Stimulated activated CD8-positive, alpha-beta memory T cell treated with anti-CD3 and anti-CD28 coated beads, Interleukin-15, amount 100 ng/mL, for 4 hours (primary cell): Measurements from ENCODE around the gene PSMC2.
"Not testable (repeated sequence)": the region's sequence is repeated elsewhere in the genome, so short reads cannot be mapped to it uniquely, and the experiment has no call there.

Experiments
- DNase-seq, 2 donors: peaks; one replicate each; pipeline ENCODE4 v3.0.0-alpha.2; 2020; ENCODE audit warnings: low read depth in 2 of 2

PSMC2 gene

DNA sequence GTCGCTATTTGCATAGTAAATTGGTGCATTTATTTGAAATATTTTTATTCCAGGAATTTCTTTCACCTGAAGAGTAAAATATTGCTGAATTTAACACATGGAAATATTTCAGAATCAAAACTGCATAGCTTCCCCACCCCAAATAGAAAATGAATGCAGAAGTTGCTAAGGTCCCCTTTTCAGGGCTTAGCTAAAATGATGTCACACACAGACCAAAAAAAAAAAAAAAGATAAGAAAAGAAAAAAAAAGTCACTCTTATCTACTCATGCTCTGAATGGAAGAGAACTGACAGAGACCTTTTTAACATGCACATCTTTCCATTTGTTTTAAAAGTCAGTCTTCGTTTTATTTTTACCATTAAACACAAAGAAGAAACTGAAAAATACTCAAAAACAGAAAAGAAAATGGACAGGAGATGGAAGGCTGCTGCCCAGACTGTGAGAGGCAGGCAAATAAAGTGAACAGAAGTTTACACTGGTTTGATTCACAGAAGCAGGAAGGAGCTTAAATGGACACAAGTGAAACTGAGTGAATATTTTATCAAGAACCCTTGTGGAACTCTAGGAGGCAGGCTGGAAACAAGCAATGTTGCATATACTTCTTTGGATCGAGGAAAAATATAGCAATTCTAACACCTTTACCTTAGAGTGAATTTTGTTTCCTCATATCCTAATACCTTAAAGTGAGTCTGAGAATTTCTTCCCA, 32.0 kb downstream of the PSMC2 start:
- DNase-seq: no peak

DNA sequence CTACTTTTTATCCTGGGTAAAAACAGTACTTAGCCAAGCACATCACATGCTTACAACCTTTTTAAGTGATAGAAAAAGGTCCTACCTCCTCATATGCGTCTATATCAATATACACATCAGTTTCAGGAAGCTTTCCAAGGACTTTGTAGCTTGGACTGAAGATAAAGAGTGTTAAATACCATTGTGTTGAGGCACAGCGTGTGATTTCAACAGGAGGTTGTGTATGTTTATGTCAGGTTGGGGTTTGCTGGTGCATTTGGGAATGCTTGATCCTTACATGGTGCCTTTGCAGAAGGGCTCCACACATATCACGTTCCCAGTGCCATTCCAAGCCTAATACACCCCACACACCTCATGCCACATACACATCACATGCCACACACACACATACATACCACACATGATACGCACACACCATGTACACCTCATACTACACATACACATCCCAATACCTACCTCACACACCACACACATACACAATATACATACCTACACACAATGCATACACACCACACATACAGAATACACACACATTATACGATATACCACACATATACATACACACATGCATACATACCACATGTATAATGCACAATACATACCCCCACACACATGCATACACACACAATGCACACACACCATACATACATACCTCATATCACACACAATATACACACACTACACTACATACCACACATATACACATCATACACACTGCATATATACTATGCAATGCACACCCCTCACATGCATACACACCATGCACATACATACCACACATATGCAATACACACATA, 33.1 kb downstream of the PSMC2 start:
- DNase-seq: no peak

DNA sequence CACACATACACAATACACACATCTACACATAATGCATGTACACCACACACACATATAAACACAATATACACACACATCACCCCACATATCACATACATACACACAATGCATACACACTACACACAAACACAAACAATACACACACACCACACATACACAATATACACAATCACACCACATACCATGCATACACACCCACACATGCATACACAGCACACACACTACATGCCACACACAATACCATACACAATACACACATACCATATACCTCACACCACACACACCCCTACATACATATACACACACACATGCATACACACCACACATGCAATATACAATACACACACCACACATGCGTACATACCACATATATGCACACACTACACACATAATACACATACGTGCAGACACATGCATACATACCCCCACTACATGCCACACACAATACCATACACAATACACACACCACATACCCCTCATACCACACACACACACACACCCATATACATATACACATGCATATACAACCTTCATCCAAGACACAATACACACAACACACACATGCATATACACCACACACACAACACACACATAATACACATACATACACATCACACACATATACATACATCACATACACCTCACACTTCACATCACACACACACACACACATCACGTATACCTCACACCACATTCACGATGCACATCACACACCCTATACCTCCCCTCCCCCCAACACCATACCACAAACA, 34.0 kb downstream of the PSMC2 start:
- DNase-seq: no peak

DNA sequence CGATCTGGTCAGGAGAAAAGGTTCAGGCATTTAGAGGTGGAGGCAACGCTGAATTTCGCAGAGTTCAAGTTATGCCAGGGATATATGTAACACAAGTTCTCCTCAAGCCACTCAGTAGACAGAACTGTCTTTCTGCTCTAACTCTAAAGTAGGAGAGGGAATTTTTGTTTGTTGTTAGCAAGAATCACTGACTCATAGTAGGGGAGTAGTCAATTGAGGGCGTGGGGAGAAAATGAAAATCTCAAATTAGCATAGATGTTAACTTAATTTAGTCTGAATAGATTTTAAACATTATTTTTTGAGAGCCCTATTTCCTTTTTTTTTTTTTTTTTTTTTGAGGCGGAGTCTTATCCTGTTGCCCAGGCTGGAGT, 34.6 kb downstream of the PSMC2 start:
- DNase-seq: no peak

DNA sequence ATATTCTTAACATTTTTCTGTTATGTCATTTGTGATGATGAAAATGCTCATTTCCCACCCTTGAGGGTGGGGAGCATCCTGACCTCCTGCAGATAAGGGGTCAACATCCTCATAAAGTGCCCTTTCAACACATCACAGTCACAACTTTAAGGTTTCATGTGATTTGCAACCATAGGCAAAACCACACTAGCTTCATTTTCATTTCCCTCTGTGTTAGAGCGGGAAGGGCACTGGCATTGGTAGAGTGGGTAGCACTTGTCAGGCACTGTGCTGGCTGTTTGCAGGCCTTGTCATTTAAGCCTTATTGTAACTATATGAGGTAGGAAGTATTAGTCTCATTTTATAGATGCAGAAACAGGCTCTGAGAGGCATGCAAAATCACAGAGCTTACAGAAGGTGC, 39.8 kb downstream of the PSMC2 start:
- no peak for DNase-seq

DNA sequence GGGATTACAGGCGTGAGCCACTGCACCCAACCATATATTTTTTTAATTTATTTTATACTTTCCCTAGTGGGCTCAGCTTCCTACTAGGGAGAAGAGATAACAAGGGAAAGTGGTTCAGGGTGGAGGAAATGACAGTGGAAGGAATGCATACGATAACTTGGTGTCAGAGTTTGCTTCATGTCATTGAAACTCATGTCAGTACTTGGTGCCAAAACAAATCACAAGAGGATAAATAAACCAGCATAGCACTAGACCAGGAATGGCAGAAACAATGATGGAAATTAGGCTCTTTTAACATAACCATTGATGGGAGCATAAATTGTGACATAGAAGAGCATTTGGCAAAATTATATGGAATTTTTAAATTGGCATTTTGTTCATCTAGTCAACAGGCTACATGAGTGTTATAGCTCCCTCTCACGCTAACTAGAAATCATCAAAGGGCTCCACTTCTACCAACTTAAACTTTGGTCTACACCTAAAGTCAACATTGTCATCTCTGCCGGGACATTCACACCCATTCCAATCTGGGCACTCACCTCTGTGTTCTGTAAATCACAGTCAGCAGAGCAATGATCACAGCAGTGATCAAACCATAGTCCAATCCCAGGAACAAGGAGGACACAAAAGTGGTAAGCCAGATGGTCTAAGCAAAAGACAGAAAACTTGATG, 41.2 kb downstream of the PSMC2 start:
- no peak for DNase-seq

DNA sequence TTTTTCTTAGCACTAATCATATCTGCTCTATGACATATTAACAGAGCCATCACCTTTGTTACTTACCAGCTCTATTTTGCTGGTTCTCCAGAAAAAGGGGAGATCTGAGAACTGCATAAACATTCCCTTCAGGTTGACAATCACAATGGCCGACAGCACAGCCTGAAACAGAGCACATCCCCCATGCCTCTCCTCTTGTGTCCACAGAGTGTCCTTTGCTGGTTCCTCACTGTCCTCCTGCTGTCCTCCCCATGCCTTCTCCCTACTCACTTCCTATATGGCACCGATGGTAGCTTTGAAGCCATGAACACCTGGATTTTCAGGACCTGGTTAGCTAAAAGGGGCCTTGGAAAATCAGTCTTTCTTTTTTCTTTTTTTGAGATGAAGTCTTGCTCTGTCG, 41.8 kb downstream of the PSMC2 start:
- DNase-seq: no peak

DNA sequence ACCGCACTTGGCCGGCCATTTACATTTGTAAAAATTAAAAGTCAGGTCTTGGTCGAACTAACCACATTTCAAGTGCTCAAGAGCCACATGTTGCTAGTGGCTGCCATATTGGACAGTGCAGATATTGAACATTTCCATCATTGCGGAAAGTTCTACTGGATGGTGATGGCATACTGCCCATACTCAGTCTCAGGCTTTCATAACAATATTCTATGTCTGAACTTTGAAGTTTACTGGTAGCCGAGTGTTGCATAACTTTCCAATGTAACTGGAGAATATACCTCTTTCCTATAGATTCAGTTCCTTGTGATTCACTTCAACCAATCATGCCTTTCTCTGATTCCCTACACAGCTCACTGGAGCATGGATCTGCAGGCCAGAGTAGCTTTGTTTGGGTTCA, 43.7 kb downstream of the PSMC2 start:
- no peak for DNase-seq

DNA sequence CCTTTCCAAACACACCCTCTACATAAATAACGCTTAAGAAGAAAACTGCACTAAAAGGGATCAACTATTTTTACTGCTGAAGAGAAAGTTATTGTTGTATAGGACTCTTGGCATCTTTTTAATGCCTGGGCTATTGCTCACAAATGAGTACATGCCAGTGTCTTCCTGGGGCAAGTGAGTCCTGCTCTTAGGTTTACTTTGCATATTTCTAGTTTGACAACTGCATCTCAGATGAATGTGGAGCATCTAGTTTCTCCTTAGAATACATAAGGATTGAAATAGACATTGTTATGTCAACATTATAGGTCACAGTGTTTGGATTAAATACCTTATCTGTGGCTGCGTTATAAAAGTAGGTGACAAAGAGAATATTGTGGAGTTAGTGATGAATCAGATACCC, 44.5 kb downstream of the PSMC2 start:
- DNase-seq: no peak

DNA sequence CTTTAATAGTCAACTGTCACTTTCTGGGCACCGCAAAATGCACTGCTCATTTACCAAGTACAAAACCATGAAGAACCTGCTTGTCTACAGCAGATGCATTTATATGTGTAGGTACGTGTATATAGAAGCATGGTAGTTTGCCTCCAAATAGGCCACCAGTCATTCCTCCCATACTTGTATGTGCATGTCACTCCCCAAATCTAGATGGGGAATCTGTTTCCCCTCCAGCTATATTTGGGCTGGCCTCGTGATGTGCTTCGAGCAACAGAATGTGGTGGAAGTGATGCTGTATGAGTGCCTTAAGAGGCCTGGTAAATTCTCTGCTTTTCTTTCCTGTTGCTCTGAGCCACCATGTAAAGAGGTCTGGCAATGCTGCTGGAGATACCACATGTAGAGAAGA, 47.1 kb downstream of the PSMC2 start:
- no peak for DNase-seq

DNA sequence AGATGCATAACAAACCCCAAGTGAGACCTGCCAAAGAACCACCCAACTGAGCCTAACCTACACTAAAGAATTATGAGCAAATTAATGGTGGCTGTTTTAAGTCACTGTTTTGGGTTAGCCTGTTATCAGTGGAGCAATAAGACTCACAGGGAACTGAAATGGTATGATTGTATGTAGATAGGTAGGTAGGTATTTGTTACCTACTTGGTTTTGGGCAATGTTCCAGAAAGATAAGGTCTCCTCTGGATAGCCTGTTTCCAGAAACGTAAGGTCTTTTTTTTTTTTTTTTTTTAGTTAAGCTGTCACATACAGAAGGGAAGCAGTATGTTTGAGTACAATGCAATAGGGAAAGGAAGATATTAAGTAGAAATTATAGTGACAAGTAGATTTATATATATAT, 47.6 kb downstream of the PSMC2 start:
- DNase-seq: no peak

DNA sequence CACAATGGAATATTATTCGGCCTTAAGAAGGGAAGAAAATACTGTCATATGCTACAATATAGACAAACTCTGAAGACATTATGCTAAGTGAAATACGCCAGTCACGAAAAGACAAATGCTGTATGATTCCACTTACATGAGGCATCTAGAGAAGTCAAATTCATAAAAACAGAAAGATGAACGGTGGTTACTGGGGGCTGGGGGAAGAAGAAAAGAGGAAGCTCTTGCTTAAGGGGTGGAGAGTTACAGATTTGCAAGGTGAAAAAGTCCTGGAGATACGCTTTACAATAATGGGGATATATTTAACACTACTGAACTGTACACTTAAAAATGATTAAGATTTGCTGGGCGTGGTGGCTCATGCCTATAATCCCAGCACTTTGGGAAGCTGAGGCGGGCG, 49.0 kb downstream of the PSMC2 start:
- no peak for DNase-seq

DNA sequence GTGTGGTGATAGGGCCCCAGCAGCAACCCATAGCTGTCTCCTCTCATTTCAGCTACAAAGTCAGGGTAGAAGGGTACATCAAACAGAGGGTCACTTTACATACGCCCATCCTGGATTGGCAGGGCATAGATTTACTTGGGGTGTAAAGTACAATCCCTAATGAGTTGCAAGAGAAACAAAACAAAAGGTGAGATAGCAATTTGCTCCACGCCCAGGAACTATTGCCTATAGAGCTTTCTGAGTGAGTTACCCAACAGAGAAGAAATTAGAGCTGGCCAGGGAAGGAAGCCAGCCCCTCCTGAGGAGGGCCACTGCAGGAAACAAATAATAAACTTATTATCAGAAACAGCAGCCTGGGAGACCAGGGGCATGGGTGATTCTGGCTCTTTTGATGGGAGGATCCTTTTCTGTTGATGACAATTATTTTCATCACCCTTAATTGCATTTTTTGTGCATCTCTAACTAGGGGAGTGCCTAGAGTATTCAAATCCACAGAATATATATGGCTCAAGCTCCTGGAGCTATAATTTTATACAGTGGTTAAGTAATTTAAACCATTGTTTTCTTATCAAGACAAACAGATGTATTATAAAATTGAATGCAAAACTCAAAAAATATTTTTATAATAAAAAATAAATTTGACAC, 51.2 kb downstream of the PSMC2 start:
- DNase-seq: no peak

DNA sequence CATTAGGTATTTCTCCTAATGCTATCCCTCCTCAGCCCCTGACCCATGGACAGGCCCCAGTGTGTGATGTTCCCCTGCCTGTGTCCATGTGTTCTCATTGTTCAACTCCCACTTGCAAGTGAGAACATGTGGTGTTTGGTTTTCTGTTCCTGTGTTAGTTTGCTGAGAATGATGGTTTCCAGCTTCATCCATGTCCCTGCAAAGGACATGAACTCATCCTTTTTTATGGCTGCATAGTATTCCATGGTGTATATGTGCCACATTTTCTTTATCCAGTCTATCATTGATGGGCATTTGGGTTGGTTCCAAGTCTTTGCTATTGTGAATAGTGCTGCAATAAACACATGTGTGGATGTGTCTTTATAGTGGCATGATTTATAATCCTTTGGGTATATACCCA, 52.2 kb downstream of the PSMC2 start:
- DNase-seq: not testable (repeated sequence)

DNA sequence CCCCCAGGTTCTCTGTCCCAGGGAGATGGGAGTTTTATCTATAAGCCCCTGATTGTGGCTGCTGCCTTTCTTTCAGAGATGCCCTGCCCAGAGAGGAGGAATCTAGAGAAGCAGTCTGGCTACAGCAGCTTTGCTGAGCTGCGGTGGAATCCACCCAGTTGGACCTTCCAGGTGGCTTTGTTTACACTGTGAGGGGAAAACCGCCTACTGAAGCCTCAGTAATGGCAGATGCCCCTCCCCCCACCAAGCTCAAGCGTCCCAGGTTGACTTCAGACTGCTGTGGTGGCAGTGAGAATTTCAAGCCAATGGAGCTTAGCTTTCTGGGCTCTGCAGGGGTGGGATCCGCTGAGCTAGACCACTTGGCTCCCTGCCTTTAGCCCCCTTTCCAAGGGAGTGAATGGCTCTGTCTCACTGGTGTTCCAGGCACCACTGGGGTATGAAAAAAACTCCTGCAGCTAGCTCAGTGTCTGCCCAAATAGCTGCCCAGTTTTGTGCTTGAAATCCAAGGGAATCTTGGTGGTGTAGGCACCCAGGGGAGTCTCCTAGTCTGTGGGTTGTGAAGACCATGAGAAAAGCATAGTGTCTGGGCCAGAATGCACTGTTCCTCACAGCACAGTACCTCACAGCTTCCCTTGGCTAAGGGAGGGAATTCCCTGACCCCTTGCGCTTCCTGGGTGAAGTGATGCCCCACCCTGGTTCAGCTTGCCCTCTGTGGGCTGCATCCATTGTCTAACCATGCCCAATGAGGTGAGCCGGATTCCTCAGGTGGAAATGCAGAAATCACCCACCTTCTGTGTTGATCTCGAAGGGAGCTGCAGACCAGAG, 58.6 kb downstream of the PSMC2 start:
- DNase-seq: not testable (repeated sequence)

DNA sequence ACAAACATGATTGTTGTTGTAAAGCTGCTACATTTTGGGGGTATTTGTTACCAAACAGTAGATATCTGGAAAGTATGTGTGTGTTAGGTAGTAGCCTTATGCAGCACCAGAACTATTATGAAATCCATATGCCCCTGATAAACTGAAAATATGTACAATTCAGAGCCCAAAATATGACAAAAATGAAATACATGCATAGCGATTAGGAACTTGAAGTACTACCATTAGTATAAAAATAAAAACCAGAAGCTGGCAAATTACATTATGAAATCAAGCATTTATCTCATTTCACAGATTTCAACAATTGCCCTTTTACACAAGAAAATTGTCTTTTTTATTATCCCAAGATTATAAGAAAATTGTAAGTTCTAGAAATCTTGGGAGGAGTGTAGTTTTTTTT, 64.7 kb downstream of the PSMC2 start:
- no peak for DNase-seq

DNA sequence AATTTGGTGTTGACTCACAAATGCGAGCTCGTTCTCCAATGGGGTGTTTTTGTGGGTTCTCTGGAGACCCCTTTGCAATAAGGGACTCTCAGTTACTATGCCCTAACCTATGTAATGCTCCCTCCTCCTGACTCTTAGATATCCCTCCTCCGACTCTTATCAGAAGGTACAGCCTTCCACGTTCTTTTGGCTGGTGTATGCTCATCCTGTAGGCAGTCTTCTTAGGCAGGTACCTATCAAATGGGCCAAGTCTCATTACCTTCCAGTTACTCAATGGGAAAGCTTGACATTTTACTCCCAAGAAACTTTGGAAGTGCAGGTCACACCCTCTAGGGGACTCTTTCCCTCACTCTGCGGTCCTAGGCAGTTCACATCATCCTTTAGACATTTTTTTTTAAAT, 66.0 kb downstream of the PSMC2 start:
- DNase-seq: no peak

DNA sequence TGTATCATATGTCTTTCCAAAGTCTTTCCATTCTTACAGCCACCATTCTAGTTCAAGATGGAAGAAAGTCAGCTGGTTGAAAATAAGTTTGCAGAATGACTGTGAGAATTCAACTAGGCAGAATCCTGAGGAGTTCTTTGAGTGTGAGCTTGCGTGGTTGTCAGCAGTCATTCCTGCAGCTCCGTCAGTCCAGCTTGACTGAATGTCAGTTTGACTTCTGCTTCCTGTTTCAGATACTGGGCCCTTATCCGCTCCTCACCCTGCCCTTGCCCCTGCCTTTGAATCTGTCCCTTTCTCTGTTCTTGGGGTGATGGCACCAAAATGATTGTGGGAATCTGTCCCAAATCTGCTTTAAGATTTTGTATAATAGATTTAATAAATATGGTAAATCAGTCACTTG, 70.8 kb downstream of the PSMC2 start:
- DNase-seq: no peak
